Central memory CD4-positive, alpha-beta T cell (primary cell): ENCODE measurements around the gene WDR81.

Experiments used
- DNase-seq: peaks from one replicate; pipeline ENCODE4 v3.0.0; 2022

WDR81 gene

GRCh38 chr17:1785930-1786329 is 61.4 kb downstream of the WDR81 start:
- no peak for DNase-seq

GRCh38 chr17:1786708-1787107 is 62.2 kb downstream of the WDR81 start:
- no peak for DNase-seq

- no peak for DNase-seq
These were observed 62.9 kb downstream of the WDR81 start for GRCh38 chr17:1787301-1787902.
